ENCODE results near the gene LAMC1.

LAMC1 gene

GRCh38 chr1:183080406-183080805, 57.2 kb downstream of the LAMC1 start:
- no peak for DNase-seq

GRCh38 chr1:183081402-183082120, 58.3 kb downstream of the LAMC1 start:
- DNase-seq, result no peak

GRCh38 chr1:183082650-183083049, 59.4 kb downstream of the LAMC1 start:
- DNase-seq, result no peak

GRCh38 chr1:183087001-183087400, 63.8 kb downstream of the LAMC1 start:
- no peak for DNase-seq

- no peak for DNase-seq
Observed at GRCh38 chr1:183089025-183089639, 65.9 kb downstream of the LAMC1 start.

- no peak for DNase-seq
Observed at GRCh38 chr1:183090391-183091006, 67.3 kb downstream of the LAMC1 start.

- no peak for DNase-seq
Observed at GRCh38 chr1:183091181-183091580, 68.0 kb downstream of the LAMC1 start.

GRCh38 chr1:183092350-183092749, 69.1 kb downstream of the LAMC1 start:
- DNase-seq, result no peak

GRCh38 chr1:183093066-183093668, 69.9 kb downstream of the LAMC1 start:
- no peak for DNase-seq

- DNase-seq, result no peak
Observed at GRCh38 chr1:183093786-183094298, 70.6 kb downstream of the LAMC1 start.

GRCh38 chr1:183094351-183094750, 71.1 kb downstream of the LAMC1 start:
- DNase-seq, result no peak

GRCh38 chr1:183096351-183096750, 73.1 kb downstream of the LAMC1 start:
- DNase-seq, result no peak

GRCh38 chr1:183096894-183097293, 73.7 kb downstream of the LAMC1 start:
- no peak for DNase-seq

GRCh38 chr1:183097438-183098051, 74.3 kb downstream of the LAMC1 start:
- no peak for DNase-seq

GRCh38 chr1:183098317-183098716, 75.1 kb downstream of the LAMC1 start:
- DNase-seq, result no peak

- no peak for DNase-seq
Observed at GRCh38 chr1:183100361-183100974, 77.2 kb downstream of the LAMC1 start.

GRCh38 chr1:183101081-183101480, 77.9 kb downstream of the LAMC1 start:
- DNase-seq, result no peak

- no peak for DNase-seq
Observed at GRCh38 chr1:183101841-183102276, 78.6 kb downstream of the LAMC1 start.

- no peak for DNase-seq
Observed at GRCh38 chr1:183103147-183103546, 79.9 kb downstream of the LAMC1 start.

GRCh38 chr1:183103577-183103976, 80.4 kb downstream of the LAMC1 start:
- no peak for DNase-seq

- DNase-seq, result no peak
Observed at GRCh38 chr1:183105449-183105848, 82.2 kb downstream of the LAMC1 start.

GRCh38 chr1:183106166-183106565, 82.9 kb downstream of the LAMC1 start:
- no peak for DNase-seq

GRCh38 chr1:183106746-183107145, 83.5 kb downstream of the LAMC1 start:
- DNase-seq, result no peak
